IMR-90 (cell line): Measurements from ENCODE around the gene QKI. TPM values are rescaled to one million over a fixed set of nuclear protein-coding genes. Genes with fewer than 3 reads are reported as not detected.

Source experiments
- ATAC-seq: fragments of 200-7000 bp; cut with Tn5 transposase; 2 replicates; pipeline ENCODE4 v1.9.1; 2020; ENCODE audit warnings: low read depth, mild to moderate bottlenecking, moderate library complexity
- BruUV-seq: library from RNA; stranded (reverse); fragments of 400-500 nt; replicated peaks from 2 replicates; lab custom pipeline; 2021; lab: Mats Ljungman, UMichigan
- CTCF ChIA-PET: fragments of 300-600 bp; formaldehyde crosslinking; extraction: SDS; loops from one replicate; lab custom pipeline; 2021; ENCODE audit warnings: antibody characterized with exemption; lab: Yijun Ruan, JAX
- POLR2A ChIA-PET: fragments of 300-600 bp; sonication (Branson Sonifier 250); formaldehyde crosslinking; loops from one replicate; lab custom pipeline; 2022; ENCODE audit warnings: antibody characterized with exemption; ENCODE audit not compliant: unreplicated experiment; lab: Charles Lee
- DNase-seq: peaks from one replicate; pipeline ENCODE4 v3.0.0; 2013
- H2AFZ ChIP-seq: replicated peaks from 2 replicates; pipeline ENCODE3; 2013; ENCODE audit warnings: low read length, mild to moderate bottlenecking; ENCODE audit not compliant: poor library complexity
- H2AK5ac ChIP-seq: 2 replicates; pipeline ENCODE4 v1.6.1; 2013; ENCODE audit warnings: low read depth, low read length, inconsistent platforms
- H2AK9ac ChIP-seq: replicated peaks from 2 replicates; pipeline ENCODE3; 2013; ENCODE audit warnings: mild to moderate bottlenecking, low read depth, low read length, moderate library complexity; ENCODE audit not compliant: poor library complexity
- H2BK120ac ChIP-seq: 2 replicates; pipeline ENCODE4 v1.6.1; 2013; ENCODE audit warnings: low read depth, low read length, inconsistent platforms
- H2BK15ac ChIP-seq: 3 replicates; pipeline ENCODE4 v1.6.1; 2013; ENCODE audit warnings: low read depth, low read length, inconsistent platforms
- H2BK20ac ChIP-seq: 2 replicates; pipeline ENCODE4 v1.6.1; 2013; ENCODE audit warnings: low read depth, mild to moderate bottlenecking, inconsistent platforms, low read length, moderate library complexity
- H2BK5ac ChIP-seq: 2 replicates; pipeline ENCODE4 v1.6.1; 2013; ENCODE audit warnings: mild to moderate bottlenecking, low read depth, low read length, inconsistent platforms; ENCODE audit not compliant: poor library complexity, severe bottlenecking
- H3K14ac ChIP-seq: replicated peaks from 2 replicates; pipeline ENCODE4 v1.6.1; 2013; ENCODE audit warnings: low read depth, low read length, inconsistent platforms
- H3K18ac ChIP-seq: 2 replicates; pipeline ENCODE4 v1.6.1; 2013; ENCODE audit warnings: low read depth, low read length, control low read depth
- H3K23ac ChIP-seq: 2 replicates; pipeline ENCODE4 v1.6.1; 2013; ENCODE audit warnings: low read depth, low read length, inconsistent platforms
- H3K27ac ChIP-seq: 2 replicates; pipeline ENCODE4 v1.5.1; 2013; ENCODE audit warnings: mild to moderate bottlenecking, control low read depth, low read length; ENCODE audit not compliant: insufficient read depth
- H3K27me3 ChIP-seq: 2 replicates; pipeline ENCODE4 v1.6.1; 2013; ENCODE audit warnings: low read length; ENCODE audit not compliant: control insufficient read depth, insufficient read depth
- H3K36me3 ChIP-seq: 2 replicates; pipeline ENCODE4 v1.6.1; 2013; ENCODE audit warnings: low read length, mixed read lengths; ENCODE audit not compliant: control insufficient read depth, insufficient read depth
- H3K4ac ChIP-seq: 2 replicates; pipeline ENCODE4 v1.6.1; 2013; ENCODE audit warnings: low read depth, low read length, inconsistent platforms
- H3K4me1 ChIP-seq: 2 replicates; pipeline ENCODE4 v1.6.1; 2013; ENCODE audit warnings: low read length, mixed read lengths; ENCODE audit not compliant: control insufficient read depth, insufficient read depth
- H3K4me2 ChIP-seq: 2 replicates; pipeline ENCODE4 v1.6.1; 2013; ENCODE audit warnings: low read depth, mild to moderate bottlenecking, control low read depth, low read length, moderate library complexity
- H3K4me3 ChIP-seq: 2 replicates; pipeline ENCODE4 v1.5.1; 2013; ENCODE audit warnings: low read depth, mild to moderate bottlenecking, control low read depth, low read length, moderate library complexity; ENCODE audit not compliant: insufficient read depth
- H3K56ac ChIP-seq: 2 replicates; pipeline ENCODE4 v1.6.1; 2013; ENCODE audit warnings: low read length, inconsistent platforms; ENCODE audit not compliant: insufficient read depth; ENCODE audit errors: extremely low read depth
- H3K79me1 ChIP-seq, 2 experiments: 2 replicates each; pipeline ENCODE4 v1.6.1; 2013; ENCODE audit warnings: low read length in 2 of 2, inconsistent platforms in 1 of 2, low read depth in 1 of 2
- H3K9ac ChIP-seq: 2 replicates; pipeline ENCODE4 v1.6.1; 2013; ENCODE audit warnings: low read depth, low read length, control low read depth
- H3K9me1 ChIP-seq: 2 replicates; pipeline ENCODE4 v1.6.1; 2013; ENCODE audit warnings: low read length, inconsistent platforms; ENCODE audit not compliant: insufficient read depth
- H3K9me3 ChIP-seq: 2 replicates; pipeline ENCODE4 v1.6.1; 2013; ENCODE audit warnings: low read length; ENCODE audit not compliant: control insufficient read depth, insufficient read depth
- H4K20me1 ChIP-seq: 2 replicates; pipeline ENCODE4 v1.6.1; 2013; ENCODE audit warnings: low read length, inconsistent platforms; ENCODE audit not compliant: insufficient read depth
- H4K5ac ChIP-seq: 2 replicates; pipeline ENCODE4 v1.6.1; 2013; ENCODE audit warnings: mild to moderate bottlenecking, low read depth, low read length, control low read depth
- H4K8ac ChIP-seq, 2 experiments: 2 replicates each; pipeline ENCODE4 v1.6.1; 2013; ENCODE audit warnings: low read depth in 2 of 2, low read length in 2 of 2, control low read depth in 1 of 2, inconsistent platforms in 1 of 2
- H4K91ac ChIP-seq: 2 replicates; pipeline ENCODE4 v1.6.1; 2013; ENCODE audit warnings: low read depth, low read length, inconsistent platforms; ENCODE audit not compliant: insufficient read depth
- BHLHE40 ChIP-seq: fragments of 150-350 bp; IDR thresholded peaks from 2 replicates; pipeline ENCODE4 v1.6.1; 2016; ENCODE audit warnings: mild to moderate bottlenecking, low read depth, low read length
- CEBPB ChIP-seq: IDR thresholded peaks from 2 replicates; pipeline ENCODE4 v1.6.1; 2012; ENCODE audit warnings: low read depth, low read length, improper control_type of control experiment
- CHD1 ChIP-seq: IDR thresholded peaks from 2 replicates; pipeline ENCODE4 v1.6.1; 2012; ENCODE audit warnings: low read depth, low read length, improper control_type of control experiment
- ELK1 ChIP-seq: fragments of 150-350 bp; IDR thresholded peaks from 2 replicates; pipeline ENCODE4 v1.6.1; 2016; ENCODE audit warnings: low read depth, mild to moderate bottlenecking, low read length, moderate library complexity, borderline replicate concordance
- FOS ChIP-seq: fragments of 150-350 bp; IDR thresholded peaks from 2 replicates; pipeline ENCODE4 v1.6.1; 2016; ENCODE audit warnings: low read depth, low read length
- MAFK ChIP-seq: IDR thresholded peaks from 2 replicates; pipeline ENCODE4 v1.6.1; 2012; ENCODE audit warnings: low read depth, low read length, improper control_type of control experiment
- MAZ ChIP-seq: IDR thresholded peaks from 2 replicates; pipeline ENCODE4 v1.6.1; 2012; ENCODE audit warnings: low read depth, mild to moderate bottlenecking, low read length, improper control_type of control experiment, moderate library complexity, borderline replicate concordance
- MXI1 ChIP-seq: IDR thresholded peaks from 2 replicates; pipeline ENCODE4 v1.6.1; 2012; ENCODE audit warnings: low read depth, mild to moderate bottlenecking, low read length, moderate library complexity, borderline replicate concordance
- NFE2L2 ChIP-seq: fragments of 150-350 bp; IDR thresholded peaks from 2 replicates; pipeline ENCODE4 v1.6.1; 2016; ENCODE audit warnings: low read depth, mild to moderate bottlenecking, low read length
- POLR2A ChIP-seq: IDR thresholded peaks from 2 replicates; pipeline ENCODE4 v1.6.1; 2012; ENCODE audit warnings: mild to moderate bottlenecking, low read depth, low read length
- RAD21 ChIP-seq: IDR thresholded peaks from 2 replicates; pipeline ENCODE4 v1.6.1; 2012; ENCODE audit warnings: low read length, improper control_type of control experiment
- RCOR1 ChIP-seq: IDR thresholded peaks from 2 replicates; pipeline ENCODE4 v1.6.1; 2012; ENCODE audit warnings: mild to moderate bottlenecking, low read length, improper control_type of control experiment; ENCODE audit not compliant: insufficient replicate concordance
- RFX5 ChIP-seq: IDR thresholded peaks from 2 replicates; pipeline ENCODE4 v1.8.0; 2012; ENCODE audit warnings: low read depth, mild to moderate bottlenecking, low read length, moderate library complexity
- SMC3 ChIP-seq: fragments of 150-350 bp; IDR thresholded peaks from 2 replicates; pipeline ENCODE4 v1.6.1; 2016; ENCODE audit warnings: low read depth, mild to moderate bottlenecking, antibody characterized with exemption, low read length, moderate library complexity
- WGBS, 2 experiments: methylation state at CpG; one replicate each; pipeline versions ENCODE4 v1.1.5 to v1.1.7; 2013; ENCODE audit warnings: missing lambda C conversion rate in 2 of 2; ENCODE audit not compliant: insufficient read length in 1 of 2; ENCODE audit errors: extremely low coverage in 2 of 2; 5-methylcytosine and 5-hydroxymethylcytosine counted together
- dilution Hi-C: fragments of 300-500 bp; cut with HindIII; formaldehyde crosslinking; loops from one replicate; pipeline ENCODE4 v1.14.3; 2018; ENCODE audit warnings: low sequenced_read_pairs; ENCODE audit not compliant: unreplicated experiment
- in situ Hi-C: fragments of 300-500 bp; cut with MboI; formaldehyde crosslinking; loops from 3 replicates; pipeline ENCODE4 v1.14.3; 2019; ENCODE audit warnings: low sequenced_read_pairs, inconsistent platforms, mixed read lengths
- intact Hi-C: fragments of 100-400 bp; cut with micrococcal nuclease; formaldehyde crosslinking; loops from 2 replicates; pipeline ENCODE4 v1.10.0; 2022
- polyA plus RNA-seq, 3 experiments: library from polyadenylated mRNA; depleted of rRNA; stranded (reverse); fragments of >200 nt; gene quantifications; 2 replicates each; pipeline ENCODE4 v1.2.3, GENCODE V29; 2012; ENCODE audit warnings: low replicate concordance in 1 of 3
- total RNA-seq: library from RNA; depleted of rRNA; stranded (reverse); fragments of >200 nt; gene quantifications from 2 replicates; pipeline ENCODE4 v1.2.3, GENCODE V29; 2012
- TF ChIP-seq, protein P1 (sequence below): conservative IDR thresholded peaks from 2 replicates; pipeline ENCODE4 v1.5.1; 2012; ENCODE audit warnings: mild to moderate bottlenecking, low read depth, low read length, improper control_type of control experiment
- TF ChIP-seq, protein P2 (sequence below): fragments of 150-350 bp; IDR thresholded peaks from 2 replicates; pipeline ENCODE4 v1.6.1; 2017; ENCODE audit warnings: mild to moderate bottlenecking, antibody characterized with exemption, low read length, low read depth

Gene QKI
- total and polyA plus RNA-seq, 2 of the 4 experiments (the other 2 are of a cell fraction), result 112 to 232 TPM

DNA sequence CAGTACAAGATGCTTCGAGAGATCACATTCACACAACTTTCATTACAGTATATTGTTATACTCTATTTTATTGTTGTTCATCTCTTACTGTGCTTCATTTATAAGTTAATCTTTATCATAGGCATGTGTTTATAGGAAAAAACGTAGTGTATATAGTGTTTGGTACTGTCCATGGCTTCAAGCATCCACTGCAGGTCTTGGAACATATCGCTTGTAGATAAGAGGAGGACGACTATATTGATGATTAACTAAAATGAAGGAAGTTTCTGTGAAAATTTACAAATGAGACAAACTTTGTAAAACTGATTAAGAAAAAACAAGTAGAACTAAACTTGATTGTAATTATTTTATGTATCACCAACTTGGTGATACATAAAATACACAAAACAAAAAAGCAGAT, 98.5 kb downstream of the QKI start:
- H3K4me3 ChIP-seq, result no peak overlapping the region
- H3K14ac ChIP-seq, result no peak overlapping the region
- H3K79me1 ChIP-seq, result peaks cover 11 to 32% of the 10 kb centered on the region in 2 experiments; a peak in 2 of 4 replicates
- no peak overlapping the region for H2BK120ac ChIP-seq
- H3K4ac ChIP-seq, result no peak overlapping the region
- H3K27ac ChIP-seq, result no peak overlapping the region
- H3K18ac ChIP-seq, result no peak overlapping the region
- TF ChIP-seq CHD1, result no peak
- no peak for TF ChIP-seq BHLHE40
- TF ChIP-seq RCOR1, result no peak
- no peak for TF ChIP-seq MXI1
- no peak for TF ChIP-seq SMC3
- TF ChIP-seq POLR2A, result no peak
- TF ChIP-seq, protein P1, sequence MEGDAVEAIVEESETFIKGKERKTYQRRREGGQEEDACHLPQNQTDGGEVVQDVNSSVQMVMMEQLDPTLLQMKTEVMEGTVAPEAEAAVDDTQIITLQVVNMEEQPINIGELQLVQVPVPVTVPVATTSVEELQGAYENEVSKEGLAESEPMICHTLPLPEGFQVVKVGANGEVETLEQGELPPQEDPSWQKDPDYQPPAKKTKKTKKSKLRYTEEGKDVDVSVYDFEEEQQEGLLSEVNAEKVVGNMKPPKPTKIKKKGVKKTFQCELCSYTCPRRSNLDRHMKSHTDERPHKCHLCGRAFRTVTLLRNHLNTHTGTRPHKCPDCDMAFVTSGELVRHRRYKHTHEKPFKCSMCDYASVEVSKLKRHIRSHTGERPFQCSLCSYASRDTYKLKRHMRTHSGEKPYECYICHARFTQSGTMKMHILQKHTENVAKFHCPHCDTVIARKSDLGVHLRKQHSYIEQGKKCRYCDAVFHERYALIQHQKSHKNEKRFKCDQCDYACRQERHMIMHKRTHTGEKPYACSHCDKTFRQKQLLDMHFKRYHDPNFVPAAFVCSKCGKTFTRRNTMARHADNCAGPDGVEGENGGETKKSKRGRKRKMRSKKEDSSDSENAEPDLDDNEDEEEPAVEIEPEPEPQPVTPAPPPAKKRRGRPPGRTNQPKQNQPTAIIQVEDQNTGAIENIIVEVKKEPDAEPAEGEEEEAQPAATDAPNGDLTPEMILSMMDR, result no peak
- no peak for TF ChIP-seq RAD21
- TF ChIP-seq, protein P2, sequence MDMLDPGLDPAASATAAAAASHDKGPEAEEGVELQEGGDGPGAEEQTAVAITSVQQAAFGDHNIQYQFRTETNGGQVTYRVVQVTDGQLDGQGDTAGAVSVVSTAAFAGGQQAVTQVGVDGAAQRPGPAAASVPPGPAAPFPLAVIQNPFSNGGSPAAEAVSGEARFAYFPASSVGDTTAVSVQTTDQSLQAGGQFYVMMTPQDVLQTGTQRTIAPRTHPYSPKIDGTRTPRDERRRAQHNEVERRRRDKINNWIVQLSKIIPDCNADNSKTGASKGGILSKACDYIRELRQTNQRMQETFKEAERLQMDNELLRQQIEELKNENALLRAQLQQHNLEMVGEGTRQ, result no peak
- no peak for TF ChIP-seq MAFK
- TF ChIP-seq RFX5, result no peak
- no peak for TF ChIP-seq ELK1
- TF ChIP-seq MAZ, result no peak
- no peak for TF ChIP-seq NFE2L2
- TF ChIP-seq CEBPB, result no peak
- no peak for TF ChIP-seq FOS
- no peaks in the 10 kb centered on the region for H3K9me3 ChIP-seq
- no peak overlapping the region for H3K9ac ChIP-seq
- H2BK15ac ChIP-seq, result no peak overlapping the region
- H3K27me3 ChIP-seq, result no peaks in the 10 kb centered on the region
- no peak overlapping the region for H3K4me2 ChIP-seq
- no peak for ATAC-seq
- peaks cover 2% of the 10 kb centered on the region; the same call in 1 of the 2 replicates for H3K4me1 ChIP-seq
- intact Hi-C loops (no loop called here), dilution Hi-C loops (no loop called here), in situ Hi-C loops (no loop called here)
- H4K20me1 ChIP-seq, result peaks cover 16% of the 10 kb centered on the region; the same call in 1 of the 2 replicates
- no peak overlapping the region for H4K8ac ChIP-seq
- H3K56ac ChIP-seq, result no peak overlapping the region
- no TSS peak for BruUV-seq
- WGBS, 2 experiments, result 100% methylated on average over 1 of the region's 4 CpGs; no CpG with 5 or more reads in 1 of the 2 experiments
- H2AK9ac ChIP-seq, result no peak overlapping the region
- H3K36me3 ChIP-seq, result no peaks in the 10 kb centered on the region
- no peak overlapping the region for H2BK20ac ChIP-seq
- H4K91ac ChIP-seq, result no peak overlapping the region
- H4K5ac ChIP-seq, result no peak overlapping the region
- H2AFZ ChIP-seq, result no peak overlapping the region
- ChIA-PET POLR2A (no interaction called here), CTCF (no interaction called here)
- H3K9me1 ChIP-seq, result no peaks in the 10 kb centered on the region
- H2AK5ac ChIP-seq, result no peak overlapping the region
- no peak overlapping the region for H2BK5ac ChIP-seq
- DNase-seq, result no peak
- no peak overlapping the region for H3K23ac ChIP-seq
